Fibroblast of villous mesenchyme (primary cell): ENCODE measurements around the gene GALM. TPM values are rescaled to one million over a fixed set of nuclear protein-coding genes. Genes with fewer than 3 reads are reported as not detected.

ENCODE experiments used
- DNase-seq: peaks from one replicate; pipeline ENCODE4 v3.0.0-alpha.2; 2010; ENCODE audit warnings: low read depth
- H3K4me3 ChIP-seq: 2 replicates; pipeline ENCODE4 v1.5.1; 2011; ENCODE audit warnings: low read depth, mild to moderate bottlenecking, low read length
- CTCF ChIP-seq: IDR thresholded peaks from 2 replicates; pipeline ENCODE4 v1.5.1; 2012; ENCODE audit warnings: low read depth, mild to moderate bottlenecking, low read length; ENCODE audit not compliant: insufficient read depth
- total RNA-seq: library from RNA; depleted of rRNA; stranded (reverse); fragments of >200 nt; gene quantifications from 2 replicates; pipeline ENCODE4 v1.2.3, GENCODE V29; 2012

Gene GALM
- total RNA-seq, 1 donor = 19.9 TPM

- no peak overlapping the region for H3K4me3 ChIP-seq
- TF ChIP-seq CTCF = no peak
- DNase-seq = no peak
These were observed 39.4 kb upstream of the GALM start for GRCh38 chr2:38626326-38627035.

GRCh38 chr2:38627391-38627790, 38.5 kb upstream of the GALM start:
- TF ChIP-seq CTCF = no peak
- DNase-seq = no peak
- no peak overlapping the region for H3K4me3 ChIP-seq

GRCh38 chr2:38629684-38630083, 36.2 kb upstream of the GALM start:
- no peak for TF ChIP-seq CTCF
- DNase-seq = no peak
- H3K4me3 ChIP-seq = no peak overlapping the region

GRCh38 chr2:38631976-38632375, 33.9 kb upstream of the GALM start:
- DNase-seq = no peak
- no peak overlapping the region for H3K4me3 ChIP-seq
- no peak for TF ChIP-seq CTCF

GRCh38 chr2:38632980-38633379, 32.9 kb upstream of the GALM start:
- H3K4me3 ChIP-seq = no peak overlapping the region
- no peak for TF ChIP-seq CTCF
- no peak for DNase-seq

- H3K4me3 ChIP-seq = no peak overlapping the region
- no peak for DNase-seq
- no peak for TF ChIP-seq CTCF
These were observed 32.0 kb upstream of the GALM start for GRCh38 chr2:38633895-38634294.

- no peak overlapping the region for H3K4me3 ChIP-seq
- TF ChIP-seq CTCF = no peak
- DNase-seq = no peak
These were observed 31.2 kb upstream of the GALM start for GRCh38 chr2:38634684-38635083.
